Adrenal gland (tissue), 5 donors: Measurements from ENCODE around the gene PELI3.

Experiments
- POLR2A ChIP-seq, 2 donors: fragments of 450-650 bp; IDR thresholded peaks; one replicate each; pipeline ENCODE4 v1.6.1; 2017; ENCODE audit warnings: antibody characterized with exemption in 2 of 2, mild to moderate bottlenecking in 2 of 2, moderate library complexity in 1 of 2
- TF ChIP-seq, protein P1 (sequence below), 6 experiments: fragments of 450-650 bp in 4 of 6; fragments of 200-600 bp in 2 of 6; sonication (generic) in 1 of 6; IDR thresholded peaks; 1 replicate in 5 of 6; 2 replicates in 1 of 6; pipeline versions ENCODE4 v1.5.1 to v1.8.0; 2016 to 2021; ENCODE audit warnings: antibody characterized with exemption in 6 of 6, mild to moderate bottlenecking in 2 of 6, moderate library complexity in 1 of 6
- donor health status: DM: no; HTN: no; CAD: no.

DNA sequence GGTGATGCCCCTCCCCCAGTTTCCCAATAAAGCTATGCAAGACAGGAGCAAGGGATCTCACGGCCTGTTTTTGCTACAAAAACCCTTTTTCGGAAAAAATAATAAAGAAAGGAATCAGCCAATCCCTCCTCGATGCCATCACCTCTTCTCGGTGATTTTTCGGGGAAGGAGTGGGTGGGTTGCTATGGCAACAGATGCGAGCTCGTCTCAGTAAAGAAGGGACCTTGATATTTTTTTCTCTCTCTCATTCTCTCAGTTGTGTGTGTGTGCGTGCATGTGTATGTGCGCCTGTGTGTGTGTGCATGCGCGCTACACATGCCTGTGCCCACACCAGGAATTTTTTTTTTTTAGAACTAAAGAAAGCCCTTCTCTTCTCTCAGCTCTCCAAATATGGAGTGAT is 49.7 kb upstream of the PELI3 start:
- TF ChIP-seq, protein P1, sequence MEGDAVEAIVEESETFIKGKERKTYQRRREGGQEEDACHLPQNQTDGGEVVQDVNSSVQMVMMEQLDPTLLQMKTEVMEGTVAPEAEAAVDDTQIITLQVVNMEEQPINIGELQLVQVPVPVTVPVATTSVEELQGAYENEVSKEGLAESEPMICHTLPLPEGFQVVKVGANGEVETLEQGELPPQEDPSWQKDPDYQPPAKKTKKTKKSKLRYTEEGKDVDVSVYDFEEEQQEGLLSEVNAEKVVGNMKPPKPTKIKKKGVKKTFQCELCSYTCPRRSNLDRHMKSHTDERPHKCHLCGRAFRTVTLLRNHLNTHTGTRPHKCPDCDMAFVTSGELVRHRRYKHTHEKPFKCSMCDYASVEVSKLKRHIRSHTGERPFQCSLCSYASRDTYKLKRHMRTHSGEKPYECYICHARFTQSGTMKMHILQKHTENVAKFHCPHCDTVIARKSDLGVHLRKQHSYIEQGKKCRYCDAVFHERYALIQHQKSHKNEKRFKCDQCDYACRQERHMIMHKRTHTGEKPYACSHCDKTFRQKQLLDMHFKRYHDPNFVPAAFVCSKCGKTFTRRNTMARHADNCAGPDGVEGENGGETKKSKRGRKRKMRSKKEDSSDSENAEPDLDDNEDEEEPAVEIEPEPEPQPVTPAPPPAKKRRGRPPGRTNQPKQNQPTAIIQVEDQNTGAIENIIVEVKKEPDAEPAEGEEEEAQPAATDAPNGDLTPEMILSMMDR (IDR thresholded peaks at IDR 0.05), result no peak
- no peak for TF ChIP-seq POLR2A (IDR thresholded peaks at IDR 0.05)
